MG63 (cell line): ENCODE measurements around the gene WEE2. TPM values are rescaled to one million over a fixed set of nuclear protein-coding genes. Genes with fewer than 3 reads are reported as not detected.
"Not testable (repeated sequence)": the region's sequence is repeated elsewhere in the genome, so short reads cannot be mapped to it uniquely, and the experiment has no call there.

Experiments used
- DNase-seq: peaks from one replicate; pipeline ENCODE4 v3.0.0-alpha.2; 2020
- H3K27me3 ChIP-seq: fragments of 250-450 bp; sonication (Bioruptor Pico); 2 replicates; pipeline ENCODE4 v1.5.1; 2020; ENCODE audit warnings: mild to moderate bottlenecking, moderate library complexity
- H3K36me3 ChIP-seq: fragments of 250-450 bp; sonication (Bioruptor Pico); 2 replicates; pipeline ENCODE4 v1.5.1; 2020; ENCODE audit warnings: mild to moderate bottlenecking, moderate library complexity
- H3K4me3 ChIP-seq: fragments of 250-450 bp; sonication (Bioruptor Pico); 2 replicates; pipeline ENCODE4 v1.5.1; 2020; ENCODE audit warnings: mild to moderate bottlenecking, moderate library complexity
- H3K9me3 ChIP-seq: fragments of 250-450 bp; sonication (Bioruptor Pico); 2 replicates; pipeline ENCODE4 v1.5.1; 2020; ENCODE audit warnings: mild to moderate bottlenecking, moderate library complexity
- total RNA-seq: library from RNA; depleted of rRNA; stranded (reverse); fragments of >200 nt; shearing (Covaris generic); gene quantifications from 2 replicates; pipeline ENCODE4 v1.2.3, GENCODE V29; 2014; ENCODE audit warnings: low replicate concordance

The WEE2 gene
- total RNA-seq, 1 experiment from 2014 or later: not detected

DNA sequence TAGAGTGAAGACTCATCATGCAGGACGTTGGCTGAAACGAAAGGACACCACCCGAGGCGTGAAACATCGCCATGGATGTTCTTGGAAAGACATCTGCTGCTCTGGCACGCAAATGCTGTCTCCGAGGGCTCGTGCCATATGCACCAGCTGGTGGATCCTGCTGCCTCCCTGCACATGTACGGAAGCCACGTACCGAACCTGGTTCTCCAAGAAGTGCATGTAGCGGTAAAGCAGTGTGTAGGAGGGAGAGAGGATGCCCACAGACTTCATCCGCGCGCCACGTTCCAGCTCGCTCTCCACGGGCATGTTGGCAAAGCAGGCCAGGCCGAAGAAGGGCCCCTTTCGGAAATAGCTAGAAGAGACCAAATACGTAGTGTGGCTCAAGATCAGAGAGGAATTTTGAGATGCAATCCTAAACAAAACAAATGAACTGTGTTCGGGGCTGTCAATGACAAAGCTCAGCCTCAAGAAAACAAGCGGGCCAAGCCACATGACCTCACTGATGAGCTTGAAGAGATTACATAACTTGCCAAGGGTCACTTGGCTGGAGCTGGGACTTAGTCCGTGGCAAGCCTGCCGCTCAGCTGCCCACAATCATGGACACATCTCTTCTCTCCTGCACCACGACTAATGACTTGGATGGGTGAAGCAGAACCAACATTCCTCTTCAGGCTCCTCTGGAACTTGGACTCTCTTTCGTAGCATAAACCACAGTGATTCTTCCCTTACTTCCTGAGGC is 22.7 kb upstream of the WEE2 start:
- no peak for DNase-seq
- Histone ChIP-seq H3K4me3 (no peak overlapping the region), H3K27me3 (no peaks in the 10 kb centered on the region), H3K36me3 (no peaks in the 10 kb centered on the region), H3K9me3 (no peaks in the 10 kb centered on the region)

DNA sequence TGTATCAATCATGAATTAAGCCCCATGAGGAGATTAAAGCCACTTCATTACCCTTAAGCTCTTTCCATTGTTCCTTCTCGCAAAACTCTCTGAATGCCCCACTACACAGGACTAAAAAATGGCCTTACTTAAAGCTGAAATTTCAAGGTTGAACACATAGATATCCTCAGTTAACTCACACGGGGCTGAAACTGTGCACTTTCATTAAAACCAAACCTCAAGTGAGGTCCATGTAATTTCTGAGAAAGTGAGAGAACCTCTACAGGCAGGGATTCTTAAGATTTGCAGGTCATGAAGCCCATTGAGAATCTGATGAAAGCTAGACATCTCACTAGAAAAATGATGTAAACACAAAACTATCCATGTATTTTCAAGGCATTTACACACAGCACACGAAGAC is 22.1 kb upstream of the WEE2 start:
- no peak for DNase-seq
- no peak overlapping the region for H3K4me3 ChIP-seq

DNA sequence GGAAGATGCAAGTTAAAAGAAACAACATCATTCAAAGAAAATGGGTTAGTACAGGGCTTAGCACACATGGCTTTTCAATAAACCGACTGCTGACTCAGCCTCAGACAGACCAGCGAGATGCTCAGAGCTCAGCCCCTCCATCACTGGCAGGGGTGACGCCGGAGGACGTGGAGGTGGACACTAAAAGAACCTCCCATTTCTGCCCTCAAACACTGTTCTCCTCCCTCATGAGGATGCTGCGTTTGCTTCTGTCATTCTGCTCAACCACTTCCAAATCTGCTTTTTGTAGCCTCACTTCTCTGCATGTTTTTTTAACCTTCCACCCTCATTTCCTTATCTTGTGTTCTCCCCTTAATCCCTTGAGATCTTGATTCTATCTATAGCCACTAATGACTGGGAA is 21.5 kb upstream of the WEE2 start:
- DNase-seq: no peak
- no peaks in the 10 kb centered on the region for H3K36me3 ChIP-seq
- no peaks in the 10 kb centered on the region for H3K9me3 ChIP-seq
- H3K4me3 ChIP-seq: no peak overlapping the region
- no peaks in the 10 kb centered on the region for H3K27me3 ChIP-seq

More for the DNA sequence above, 22.1 kb upstream of the WEE2 start:
- Histone ChIP-seq H3K9me3 (no peaks in the 10 kb centered on the region), H3K27me3 (no peaks in the 10 kb centered on the region), H3K36me3 (no peaks in the 10 kb centered on the region)

DNA sequence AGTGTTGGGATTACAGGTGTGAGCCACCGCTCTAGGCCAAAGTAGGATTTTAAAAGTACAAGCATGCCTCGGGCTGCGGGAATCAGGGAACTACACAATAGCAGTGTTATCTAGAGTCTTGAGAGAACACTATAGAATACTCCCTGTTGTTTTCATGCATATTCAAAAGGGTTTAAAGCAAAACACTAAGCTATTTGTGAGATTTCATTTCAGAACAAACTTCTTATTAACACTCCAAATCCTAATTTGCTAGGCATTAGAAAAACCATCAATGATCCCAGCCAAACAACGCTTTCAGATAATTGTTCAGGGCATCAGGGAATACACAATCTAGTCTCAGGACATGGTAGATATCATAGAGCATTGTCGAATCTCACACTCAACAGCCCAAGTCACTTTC is 20.1 kb upstream of the WEE2 start:
- no peak overlapping the region for H3K4me3 ChIP-seq
- no peaks in the 10 kb centered on the region for H3K36me3 ChIP-seq
- no peak for DNase-seq
- no peaks in the 10 kb centered on the region for H3K27me3 ChIP-seq
- no peaks in the 10 kb centered on the region for H3K9me3 ChIP-seq

DNA sequence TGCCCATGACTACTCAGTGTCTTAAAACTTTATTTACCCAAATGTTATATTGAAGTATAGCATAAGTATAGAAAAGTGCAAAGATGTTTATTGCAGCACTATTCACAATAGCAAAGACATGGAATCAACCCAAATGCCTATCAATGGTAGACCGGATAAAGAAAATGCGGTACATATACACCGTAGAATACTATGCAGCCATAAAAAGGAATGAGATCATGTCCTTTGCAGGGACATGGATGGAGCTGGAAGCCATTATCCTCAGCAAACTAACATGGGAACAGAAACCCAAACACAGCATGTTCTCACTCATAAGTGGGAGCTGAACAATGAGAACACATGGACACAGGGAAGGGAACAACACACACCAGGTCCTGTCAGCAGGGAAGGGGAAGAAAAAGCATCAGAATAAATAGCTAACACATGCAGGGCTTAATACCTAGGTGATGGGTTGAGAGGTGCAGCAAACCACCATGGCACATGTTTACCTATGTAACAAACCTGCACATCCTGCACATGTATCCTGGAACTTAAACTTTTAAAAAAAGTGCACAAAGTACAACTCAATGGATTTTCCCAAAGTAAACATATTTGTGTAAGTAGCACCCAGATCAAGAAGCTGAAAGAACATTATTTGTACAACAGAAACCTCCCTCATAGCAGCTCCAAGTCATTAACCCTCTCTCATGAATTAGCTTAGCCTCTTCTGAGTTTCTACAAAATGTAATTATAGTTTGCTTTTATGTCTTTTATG is 18.9 kb upstream of the WEE2 start:
- not testable (repeated sequence) for DNase-seq, H3K27me3 ChIP-seq, H3K36me3 ChIP-seq, H3K4me3 ChIP-seq, H3K9me3 ChIP-seq

DNA sequence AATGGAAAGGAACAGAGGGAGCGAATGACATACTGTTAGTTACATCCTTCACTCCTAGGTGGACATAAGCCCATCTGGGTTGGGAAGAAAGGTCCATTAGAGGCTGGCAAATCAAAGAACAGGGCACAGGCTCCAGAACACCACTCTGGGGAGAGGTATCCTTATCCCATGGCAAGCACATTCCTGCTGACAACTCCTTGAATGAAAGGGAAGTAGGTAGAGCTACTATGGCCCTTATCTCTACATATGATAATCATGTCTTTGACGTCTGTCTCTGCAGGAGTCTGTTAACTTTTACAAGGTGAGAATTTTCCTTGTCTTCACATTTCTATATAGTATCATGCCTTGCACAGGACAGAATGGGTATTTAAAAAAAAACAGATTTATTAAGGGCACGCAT is 16.6 kb upstream of the WEE2 start:
- DNase-seq: no peak
- Histone ChIP-seq H3K4me3 (no peak overlapping the region), H3K9me3 (no peaks in the 10 kb centered on the region), H3K36me3 (no peaks in the 10 kb centered on the region), H3K27me3 (no peaks in the 10 kb centered on the region)

DNA sequence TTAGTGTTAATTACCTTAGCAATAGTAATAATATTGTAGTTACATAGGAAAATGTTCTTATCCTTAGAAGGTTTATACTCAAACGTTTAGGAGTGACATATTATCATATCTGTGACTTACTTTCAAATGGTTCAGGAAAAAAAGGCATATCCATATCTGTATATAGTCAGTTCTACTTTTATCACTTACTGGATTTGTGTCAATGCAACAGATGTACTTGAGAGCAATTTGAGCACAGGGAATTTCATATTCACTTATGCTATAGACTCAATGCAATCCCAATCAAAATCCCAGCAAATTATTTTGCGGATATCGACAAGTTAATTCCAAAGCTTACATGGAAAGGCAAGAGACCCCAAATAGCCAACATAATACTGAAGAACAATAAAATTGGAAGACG is 16.2 kb upstream of the WEE2 start:
- DNase-seq: no peak
- no peaks in the 10 kb centered on the region for H3K36me3 ChIP-seq
- H3K9me3 ChIP-seq: no peaks in the 10 kb centered on the region
- no peak overlapping the region for H3K4me3 ChIP-seq
- H3K27me3 ChIP-seq: no peaks in the 10 kb centered on the region

DNA sequence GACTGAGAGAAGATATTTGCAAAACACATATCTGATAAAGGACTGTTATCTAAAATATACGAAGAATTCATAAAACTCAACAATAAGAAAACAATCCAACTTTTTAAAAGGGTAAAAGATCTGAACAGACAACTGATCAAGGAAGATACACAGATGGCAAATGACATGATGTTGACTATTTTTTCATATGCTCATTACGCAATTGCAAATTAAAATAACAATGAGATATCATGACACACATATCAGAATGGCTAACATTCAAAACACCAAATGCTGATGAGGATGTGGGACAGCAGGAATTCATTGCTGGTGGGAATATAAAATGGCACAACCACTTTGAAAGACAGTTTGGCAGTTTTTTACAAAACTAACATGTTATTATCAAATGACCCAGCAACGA is 15.1 kb upstream of the WEE2 start:
- DNase-seq: no peak
- Histone ChIP-seq H3K9me3 (no peaks in the 10 kb centered on the region), H3K27me3 (no peaks in the 10 kb centered on the region), H3K4me3 (no peak overlapping the region), H3K36me3 (no peaks in the 10 kb centered on the region)

DNA sequence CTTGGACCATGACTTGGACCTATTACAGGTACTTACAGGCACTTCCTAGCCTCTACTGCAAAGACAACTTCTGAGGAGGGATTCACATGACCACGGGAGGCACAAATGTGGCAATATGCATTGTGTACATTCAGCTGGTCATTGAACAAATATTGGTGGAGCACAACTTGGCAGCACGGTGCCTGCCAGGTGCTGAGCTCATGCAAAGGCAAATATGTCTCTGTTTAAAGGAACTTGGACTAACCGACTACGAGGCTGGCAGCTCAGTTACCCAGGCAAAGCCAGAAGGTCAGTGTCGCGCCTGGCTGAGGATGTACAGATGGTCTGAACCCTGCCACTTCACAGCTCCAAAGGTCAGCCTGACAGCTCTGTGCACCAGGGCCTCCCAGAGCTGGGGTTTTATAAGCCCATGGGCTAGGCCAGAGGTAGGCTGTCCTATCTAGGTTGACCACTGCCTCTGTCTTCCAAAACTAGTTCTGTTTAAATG is 12.3 kb upstream of the WEE2 start:
- no peak for DNase-seq
- no peak overlapping the region for H3K4me3 ChIP-seq

DNA sequence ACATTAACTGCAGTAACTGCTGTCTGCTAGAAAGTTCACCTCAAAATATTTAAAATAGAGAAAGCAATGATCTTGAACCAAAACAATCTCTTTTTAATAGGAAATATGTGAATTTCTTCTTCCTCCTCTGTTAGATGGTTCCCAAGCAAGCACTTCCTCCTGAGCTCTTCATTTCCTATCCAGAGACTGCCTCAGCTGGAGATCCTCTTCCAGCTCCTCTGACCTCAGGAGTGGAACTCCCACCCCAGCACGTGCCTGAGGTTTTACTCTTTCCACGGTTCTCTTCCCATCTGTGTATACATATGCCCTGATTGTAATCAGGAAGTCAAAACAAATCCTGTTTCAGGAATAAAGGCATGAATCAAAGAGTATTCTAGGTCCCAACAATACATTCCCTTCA is 11.8 kb upstream of the WEE2 start:
- DNase-seq: no peak
- no peak overlapping the region for H3K4me3 ChIP-seq

More for the DNA sequence above, 12.3 kb upstream of the WEE2 start:
- H3K27me3 ChIP-seq: no peaks in the 10 kb centered on the region
- no peaks in the 10 kb centered on the region for H3K9me3 ChIP-seq
- no peaks in the 10 kb centered on the region for H3K36me3 ChIP-seq

DNA sequence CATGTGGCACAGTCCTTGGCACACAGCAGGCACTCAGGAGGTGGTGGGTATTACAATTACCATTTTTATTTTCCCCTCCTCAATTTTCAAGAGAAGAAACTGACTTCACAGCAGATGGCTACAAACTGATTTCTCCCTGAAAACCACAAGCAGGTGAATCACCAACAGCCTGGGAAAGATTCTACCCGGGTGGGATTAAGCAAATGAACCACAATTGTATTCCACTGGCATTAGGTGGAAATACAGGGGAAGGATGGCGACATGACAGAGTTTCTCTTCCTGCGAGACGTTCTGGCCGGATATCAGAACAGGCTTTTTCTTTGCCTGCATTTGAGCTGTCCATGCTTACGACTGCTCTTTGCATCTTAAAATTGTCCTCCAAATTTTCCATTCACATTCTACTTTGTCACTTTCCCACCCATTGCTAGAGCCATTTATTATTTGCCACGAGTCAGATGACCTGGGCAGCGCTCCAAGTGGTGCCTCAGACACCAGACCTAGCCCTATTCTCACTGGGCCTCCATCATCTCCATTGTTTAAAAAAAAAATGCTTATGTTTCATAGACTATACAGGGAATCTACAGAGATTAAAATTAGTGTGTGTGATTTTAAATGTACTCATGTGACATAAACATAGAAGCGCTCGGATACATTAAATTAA is 10.8 kb upstream of the WEE2 start:
- H3K36me3 ChIP-seq: no peaks in the 10 kb centered on the region
- no peak overlapping the region for H3K4me3 ChIP-seq
- no peaks in the 10 kb centered on the region for H3K27me3 ChIP-seq
- no peaks in the 10 kb centered on the region for H3K9me3 ChIP-seq
- peak; percentile 8 for DNase-seq

More for the DNA sequence above, 11.8 kb upstream of the WEE2 start:
- Histone ChIP-seq H3K36me3 (no peaks in the 10 kb centered on the region), H3K27me3 (no peaks in the 10 kb centered on the region), H3K9me3 (no peaks in the 10 kb centered on the region)

DNA sequence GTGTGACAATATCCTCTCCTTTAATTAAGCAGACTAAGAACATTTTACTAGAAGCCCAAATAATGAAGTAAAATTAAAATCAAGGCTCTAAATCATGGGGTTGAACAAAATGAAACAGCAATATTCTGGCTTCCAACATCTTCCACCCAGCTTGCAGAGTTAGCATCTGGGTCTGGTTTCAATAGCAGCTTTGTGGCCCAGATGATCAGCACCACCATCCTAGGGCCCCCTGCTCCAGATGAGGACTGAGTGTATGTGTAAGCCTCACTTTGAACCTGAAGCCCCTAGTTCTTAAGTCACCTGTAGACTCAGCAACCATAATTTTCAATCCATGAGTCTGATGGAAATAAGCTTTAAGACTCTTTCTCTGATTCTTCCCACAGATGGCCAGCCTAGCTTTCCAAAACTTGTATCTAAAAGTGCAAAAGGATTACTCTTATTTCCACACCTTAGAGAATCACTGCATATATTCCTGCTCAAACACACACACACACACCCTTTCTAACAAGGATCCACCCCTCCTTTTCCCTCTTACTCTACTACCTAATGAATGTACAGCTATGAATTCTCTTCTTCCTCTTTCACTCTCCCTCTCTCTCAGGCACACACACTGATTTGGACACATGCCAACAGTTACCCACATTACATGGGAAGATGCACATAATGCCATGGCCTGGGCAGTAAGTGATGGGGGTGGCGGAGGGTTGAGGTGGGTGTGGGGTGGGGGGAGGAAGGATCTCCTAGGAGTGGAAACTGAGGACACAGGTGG is 9.7 kb upstream of the WEE2 start:
- Histone ChIP-seq H3K4me3 (no peak overlapping the region), H3K27me3 (no peaks in the 10 kb centered on the region), H3K9me3 (no peaks in the 10 kb centered on the region), H3K36me3 (no peaks in the 10 kb centered on the region)
- no peak for DNase-seq

DNA sequence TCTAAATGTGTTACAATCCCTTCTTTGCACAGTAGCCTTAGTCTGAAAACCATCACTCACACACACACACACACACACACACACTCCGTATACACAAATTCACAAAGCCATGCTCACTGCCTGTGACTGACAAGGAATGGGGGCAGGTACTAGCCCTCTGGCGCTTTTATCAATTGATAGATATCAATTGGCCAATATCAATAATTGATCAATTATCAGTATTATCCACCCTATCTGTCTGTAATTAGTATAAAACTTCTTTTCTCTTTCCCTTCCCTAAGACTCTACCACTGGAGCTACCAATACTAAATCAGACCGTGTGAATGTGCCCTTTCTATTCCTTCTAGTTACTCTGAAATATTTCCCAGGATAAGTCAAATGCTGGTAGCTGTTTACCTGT is 8.3 kb upstream of the WEE2 start:
- Histone ChIP-seq H3K9me3 (no peaks in the 10 kb centered on the region), H3K27me3 (no peaks in the 10 kb centered on the region), H3K36me3 (no peaks in the 10 kb centered on the region), H3K4me3 (no peak overlapping the region)
- no peak for DNase-seq

DNA sequence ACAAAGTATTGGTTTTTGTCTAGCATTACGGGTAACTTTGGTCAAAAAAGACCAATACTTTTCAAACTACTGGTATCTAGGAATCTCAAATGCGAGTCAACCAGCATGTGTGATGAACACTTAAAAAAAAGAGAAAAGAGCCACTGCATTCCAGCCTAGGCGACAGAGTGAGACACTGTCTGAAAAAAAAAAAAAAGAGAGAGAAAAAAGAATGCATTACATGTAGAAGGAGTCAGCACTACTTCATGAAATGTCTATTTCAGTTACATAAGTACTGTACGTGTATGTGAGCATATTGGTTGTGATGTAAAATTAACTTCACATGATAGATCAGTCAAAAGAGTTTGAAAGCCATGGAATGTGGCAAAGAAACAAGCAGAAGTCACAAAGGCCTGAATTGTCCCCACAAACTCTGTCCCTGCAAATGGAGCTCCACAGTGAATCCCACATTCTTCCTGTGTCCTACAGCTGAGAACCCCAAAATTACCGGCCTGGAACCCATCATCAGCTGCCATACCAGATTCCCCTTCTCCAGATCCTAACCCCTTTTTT is 7.8 kb upstream of the WEE2 start:
- Histone ChIP-seq H3K36me3 (no peaks in the 10 kb centered on the region), H3K4me3 (no peak overlapping the region), H3K27me3 (no peaks in the 10 kb centered on the region), H3K9me3 (no peaks in the 10 kb centered on the region)
- no peak for DNase-seq

DNA sequence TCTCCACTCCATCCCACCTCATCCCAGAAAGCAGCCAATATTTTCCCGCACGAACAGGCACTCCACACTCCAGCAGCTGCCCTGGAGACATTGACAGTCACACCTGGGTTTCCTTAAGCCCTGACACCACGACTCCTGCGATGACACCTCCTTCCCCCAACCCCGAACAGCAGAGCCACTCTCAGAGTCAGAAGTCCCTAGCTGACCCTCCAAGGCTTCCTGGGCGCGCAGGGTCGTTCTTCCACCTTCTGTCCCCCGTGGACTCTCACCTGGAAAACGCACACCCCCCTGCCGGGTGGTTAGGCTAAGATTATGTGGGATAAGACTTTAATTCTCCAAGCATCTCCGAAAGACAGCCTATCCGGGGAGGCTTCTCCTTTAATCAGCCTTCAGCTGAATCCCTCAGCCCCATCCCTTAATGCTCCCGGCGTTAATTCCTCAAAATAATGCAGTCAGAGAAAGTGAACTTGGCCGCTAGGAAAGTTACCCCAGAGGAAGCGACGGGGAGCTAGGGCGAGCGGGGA is 7.2 kb upstream of the WEE2 start:
- Histone ChIP-seq H3K4me3 (no peak overlapping the region), H3K9me3 (no peaks in the 10 kb centered on the region), H3K36me3 (no peaks in the 10 kb centered on the region), H3K27me3 (no peaks in the 10 kb centered on the region)
- DNase-seq: no peak

DNA sequence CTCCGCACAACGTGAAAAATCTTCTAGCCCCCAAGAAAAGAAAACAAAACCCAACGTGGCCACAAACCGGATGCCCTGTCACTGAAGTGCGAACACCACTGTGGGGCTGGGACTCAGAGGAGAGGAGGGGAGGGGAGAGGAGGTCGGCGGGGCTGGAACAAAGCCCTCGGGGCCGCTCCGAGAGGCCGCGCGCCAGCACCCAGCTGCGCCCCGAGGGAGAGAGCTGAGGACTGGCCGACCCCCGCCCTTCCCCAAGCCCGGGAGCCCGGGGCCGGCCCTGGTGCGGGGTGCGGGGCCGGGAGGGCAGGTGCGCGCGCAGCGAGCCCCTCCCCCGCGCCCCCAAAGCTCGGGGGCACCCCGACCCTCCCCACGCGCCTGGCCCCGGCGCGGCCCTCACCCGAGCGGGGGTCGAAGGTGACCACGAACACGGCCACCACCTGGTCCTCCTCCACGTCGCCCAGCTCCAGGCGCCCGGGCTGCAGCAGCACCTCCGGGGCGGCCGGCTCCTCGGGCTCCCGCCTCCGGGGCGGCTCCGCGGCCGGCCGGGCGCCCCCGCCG is 6.6 kb upstream of the WEE2 start:
- peak; percentile 15 for DNase-seq
- no peaks in the 10 kb centered on the region for H3K27me3 ChIP-seq
- peak overlapping the region; percentile 51 for H3K4me3 ChIP-seq
- no peaks in the 10 kb centered on the region for H3K9me3 ChIP-seq
- H3K36me3 ChIP-seq: no peaks in the 10 kb centered on the region
